Measurements from ENCODE around the gene BBS2. TPM values are rescaled to one million over a fixed set of nuclear protein-coding genes. Genes with fewer than 3 reads are reported as not detected.
A peak's percentile ranks its signal among the peaks of the same experiment; 100 is the strongest.

Gene BBS2
- total and polyA plus RNA-seq, 9 of the 15 experiments (the other 6 are each of a cell fraction or from before 2014, with no cell fraction given): 4.2 to 22.7 (median 10.2) TPM

DNA sequence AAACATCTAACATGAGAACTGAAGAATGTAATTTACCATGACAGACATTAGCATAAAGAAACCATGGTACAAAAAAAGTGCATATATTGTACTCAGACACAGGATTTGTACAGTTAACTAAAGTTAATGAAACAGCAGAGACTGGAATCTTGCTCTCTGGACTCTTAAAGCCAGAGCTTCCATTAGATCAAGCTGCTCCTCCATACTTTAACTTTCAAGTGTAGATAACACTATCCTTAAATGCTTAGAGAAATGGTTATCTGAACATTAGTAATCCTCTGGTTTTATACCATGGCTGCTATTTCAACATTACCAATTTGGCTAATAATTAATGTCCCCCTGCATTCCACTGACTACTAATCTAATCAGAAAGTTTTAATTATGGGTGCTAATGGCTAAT, 71.8 kb downstream of the BBS2 start:
- FAIRE-seq: no peak
- TF ChIP-seq STAT5B (CRISPR knock-in tag; IDR thresholded peaks at IDR 0.05) (no peak), RBFOX2 (IDR thresholded peaks at IDR 0.05; ENCODE audit: low read depth, low read length) (peak; percentile 39; the same call in 1 of the 2 replicates)
- peaks cover 53% of the 10 kb centered on the region for H3K36me3 ChIP-seq (ENCODE audit: control insufficient read depth, insufficient read depth, low read length)
- no peak overlapping the region for H2AFZ ChIP-seq (ENCODE audit: low read depth, low read length)
- no TSS peak for BruUV-seq (replicated peaks)
- no peaks in the 10 kb centered on the region for H3K9me1 ChIP-seq (ENCODE audit: control insufficient read depth, insufficient read depth, low read length)
- peak overlapping the region; percentile 12; the same call in 1 of the 2 replicates for H3K4me2 ChIP-seq (ENCODE audit: insufficient read depth, low read length)
- ChIA-PET CTCF (ENCODE audit: low intra/inter-chr PET ratio) (no interaction called here), POLR2A (interaction anchor here (1.1 to 1.2 kb wide), 2 partner anchors 13 to 16 kb away, joined by 3 to 6 read pairs; no protein-coding TSS in a partner anchor)
- no peak for ATAC-seq
- no peaks in the 10 kb centered on the region for H3K27me3 ChIP-seq (ENCODE audit: control insufficient read depth in 2 of 2, insufficient read depth in 2 of 2, low read length in 2 of 2)
- peaks cover 18% of the 10 kb centered on the region for H4K20me1 ChIP-seq (replicated peaks; ENCODE audit: control insufficient read depth, insufficient read depth, low read length)
- no peak overlapping the region; the same call in 2 of the 3 replicates for H3K27ac ChIP-seq (ENCODE audit: extremely low read depth, low read depth, low read length)
- H3K9me3 ChIP-seq (replicated peaks; ENCODE audit: control insufficient read depth, insufficient read depth, low read depth, low read length): no peaks in the 10 kb centered on the region
- peaks cover 75% of the 10 kb centered on the region for H3K79me2 ChIP-seq (ENCODE audit: control insufficient read depth, insufficient read depth, low read length)
- H3K4me1 ChIP-seq (replicated peaks in 1 of 2; ENCODE audit: control insufficient read depth in 2 of 2, insufficient read depth in 2 of 2, low read length in 2 of 2): peaks cover 0 to 16% of the 10 kb centered on the region in 2 experiments; a peak in 4 of 5 replicates
- 0 out of 4 replicates have a peak overlapping the region, but pooled peaks of 1 of the 2 experiments have one; percentile 12 for H3K9ac ChIP-seq (ENCODE audit: insufficient read depth in 1 of 2, low read depth in 2 of 2, low read length in 2 of 2)
- no peak for DNase-seq (ENCODE audit: extremely low read depth in 1 of 4, low spot score in 3 of 4)
- intact Hi-C loops (cut with micrococcal nuclease): no loop called here
- no peak overlapping the region for H3K4me3 ChIP-seq
- in situ Hi-C loops (cut with MboI): no loop called here

GRCh38 chr16:56447286-56447685, 72.5 kb downstream of the BBS2 start:
- ChIA-PET POLR2A (interaction anchor here (1.1 to 1.2 kb wide), 2 partner anchors 13 to 16 kb away, joined by 3 to 6 read pairs; no protein-coding TSS in a partner anchor), CTCF (ENCODE audit: low intra/inter-chr PET ratio) (no interaction called here)
- FAIRE-seq: no peak
- in situ Hi-C loops (cut with MboI): no loop called here
- Histone ChIP-seq H3K4me1 (replicated peaks in 1 of 2; ENCODE audit: control insufficient read depth in 2 of 2, insufficient read depth in 2 of 2, low read length in 2 of 2) (peaks cover 0 to 11% of the 10 kb centered on the region in 2 experiments; a peak in 4 of 5 replicates), H4K20me1 (replicated peaks; ENCODE audit: control insufficient read depth, insufficient read depth, low read length) (peaks cover 18% of the 10 kb centered on the region), H3K79me2 (ENCODE audit: control insufficient read depth, insufficient read depth, low read length) (peaks cover 68% of the 10 kb centered on the region), H3K4me3 (no peak overlapping the region), H3K9ac (ENCODE audit: insufficient read depth in 1 of 2, low read depth in 2 of 2, low read length in 2 of 2) (0 out of 4 replicates have a peak overlapping the region, but pooled peaks of 1 of the 2 experiments have one; percentile 12), H3K9me1 (ENCODE audit: control insufficient read depth, insufficient read depth, low read length) (no peaks in the 10 kb centered on the region), H2AFZ (ENCODE audit: low read depth, low read length) (no peak overlapping the region), H3K27me3 (ENCODE audit: control insufficient read depth in 2 of 2, insufficient read depth in 2 of 2, low read length in 2 of 2) (no peaks in the 10 kb centered on the region), H3K36me3 (ENCODE audit: control insufficient read depth, insufficient read depth, low read length) (peaks cover 55% of the 10 kb centered on the region), H3K4me2 (ENCODE audit: insufficient read depth, low read length) (no peak overlapping the region), H3K27ac (ENCODE audit: extremely low read depth, low read depth, low read length) (no peak overlapping the region), H3K9me3 (replicated peaks; ENCODE audit: control insufficient read depth, insufficient read depth, low read depth, low read length) (no peaks in the 10 kb centered on the region)
- intact Hi-C loops (cut with micrococcal nuclease): no loop called here
- TF ChIP-seq, protein P1, sequence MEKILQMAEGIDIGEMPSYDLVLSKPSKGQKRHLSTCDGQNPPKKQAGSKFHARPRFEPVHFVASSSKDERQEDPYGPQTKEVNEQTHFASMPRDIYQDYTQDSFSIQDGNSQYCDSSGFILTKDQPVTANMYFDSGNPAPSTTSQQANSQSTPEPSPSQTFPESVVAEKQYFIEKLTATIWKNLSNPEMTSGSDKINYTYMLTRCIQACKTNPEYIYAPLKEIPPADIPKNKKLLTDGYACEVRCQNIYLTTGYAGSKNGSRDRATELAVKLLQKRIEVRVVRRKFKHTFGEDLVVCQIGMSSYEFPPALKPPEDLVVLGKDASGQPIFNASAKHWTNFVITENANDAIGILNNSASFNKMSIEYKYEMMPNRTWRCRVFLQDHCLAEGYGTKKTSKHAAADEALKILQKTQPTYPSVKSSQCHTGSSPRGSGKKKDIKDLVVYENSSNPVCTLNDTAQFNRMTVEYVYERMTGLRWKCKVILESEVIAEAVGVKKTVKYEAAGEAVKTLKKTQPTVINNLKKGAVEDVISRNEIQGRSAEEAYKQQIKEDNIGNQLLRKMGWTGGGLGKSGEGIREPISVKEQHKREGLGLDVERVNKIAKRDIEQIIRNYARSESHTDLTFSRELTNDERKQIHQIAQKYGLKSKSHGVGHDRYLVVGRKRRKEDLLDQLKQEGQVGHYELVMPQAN (IDR thresholded peaks at IDR 0.05; ENCODE audit: borderline replicate concordance): no peak
- no peak for TF ChIP-seq CEBPB (tag; IDR thresholded peaks at IDR 0.05)
- no peak for TF ChIP-seq ZC3H4 (CRISPR knock-in tag; IDR thresholded peaks at IDR 0.05; ENCODE audit: borderline replicate concordance)
- TF ChIP-seq HNRNPUL1 (IDR thresholded peaks at IDR 0.05; ENCODE audit: low read length): no peak
- no peak for TF ChIP-seq RNF219 (CRISPR knock-in tag; IDR thresholded peaks at IDR 0.05)
- no peak for ATAC-seq
- DNase-seq (ENCODE audit: extremely low read depth in 1 of 4, low spot score in 3 of 4): no peak
- 61% methylated on average over 2 of the region's 2 CpGs for WGBS (ENCODE audit: insufficient coverage, low coverage, missing lambda C conversion rate)
- no TSS peak for BruUV-seq (replicated peaks)

Measured in K562 (cell line).